Loucy (cell line): ENCODE data around the gene EGFLAM.

Experiments
- EZH2phosphoT487 ChIP-seq: fragments of 200-600 bp; IDR thresholded peaks from 2 replicates; pipeline ENCODE4 v1.6.1; 2018; ENCODE audit warnings: antibody characterized with exemption, mild to moderate bottlenecking, moderate library complexity, borderline replicate concordance
- TF ChIP-seq, protein P1 (sequence below): fragments of 200-600 bp; sonication (generic); conservative IDR thresholded peaks from 2 replicates; pipeline ENCODE4 v1.5.1; 2014; ENCODE audit warnings: mild to moderate bottlenecking, antibody characterized with exemption, low read length

GRCh38 chr5:38344891-38345290, 86.5 kb downstream of the EGFLAM start:
- TF ChIP-seq, protein P1, sequence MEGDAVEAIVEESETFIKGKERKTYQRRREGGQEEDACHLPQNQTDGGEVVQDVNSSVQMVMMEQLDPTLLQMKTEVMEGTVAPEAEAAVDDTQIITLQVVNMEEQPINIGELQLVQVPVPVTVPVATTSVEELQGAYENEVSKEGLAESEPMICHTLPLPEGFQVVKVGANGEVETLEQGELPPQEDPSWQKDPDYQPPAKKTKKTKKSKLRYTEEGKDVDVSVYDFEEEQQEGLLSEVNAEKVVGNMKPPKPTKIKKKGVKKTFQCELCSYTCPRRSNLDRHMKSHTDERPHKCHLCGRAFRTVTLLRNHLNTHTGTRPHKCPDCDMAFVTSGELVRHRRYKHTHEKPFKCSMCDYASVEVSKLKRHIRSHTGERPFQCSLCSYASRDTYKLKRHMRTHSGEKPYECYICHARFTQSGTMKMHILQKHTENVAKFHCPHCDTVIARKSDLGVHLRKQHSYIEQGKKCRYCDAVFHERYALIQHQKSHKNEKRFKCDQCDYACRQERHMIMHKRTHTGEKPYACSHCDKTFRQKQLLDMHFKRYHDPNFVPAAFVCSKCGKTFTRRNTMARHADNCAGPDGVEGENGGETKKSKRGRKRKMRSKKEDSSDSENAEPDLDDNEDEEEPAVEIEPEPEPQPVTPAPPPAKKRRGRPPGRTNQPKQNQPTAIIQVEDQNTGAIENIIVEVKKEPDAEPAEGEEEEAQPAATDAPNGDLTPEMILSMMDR, result no peak
- TF ChIP-seq EZH2phosphoT487, result no peak
